DMS 273 (cell line): ENCODE results near the gene KLF1.
A peak's percentile ranks its signal among the peaks of the same experiment; 100 is the strongest.

ENCODE experiments used
- DNase-seq: peaks from one replicate; lab custom pipeline; 2025; ENCODE audit not compliant: unreplicated experiment; lab: John Stamatoyannopoulos, UW

KLF1 gene

GRCh38 chr19:12838886-12839756, 47.9 kb downstream of the KLF1 start:
- peak; percentile 42 for DNase-seq

DNA sequence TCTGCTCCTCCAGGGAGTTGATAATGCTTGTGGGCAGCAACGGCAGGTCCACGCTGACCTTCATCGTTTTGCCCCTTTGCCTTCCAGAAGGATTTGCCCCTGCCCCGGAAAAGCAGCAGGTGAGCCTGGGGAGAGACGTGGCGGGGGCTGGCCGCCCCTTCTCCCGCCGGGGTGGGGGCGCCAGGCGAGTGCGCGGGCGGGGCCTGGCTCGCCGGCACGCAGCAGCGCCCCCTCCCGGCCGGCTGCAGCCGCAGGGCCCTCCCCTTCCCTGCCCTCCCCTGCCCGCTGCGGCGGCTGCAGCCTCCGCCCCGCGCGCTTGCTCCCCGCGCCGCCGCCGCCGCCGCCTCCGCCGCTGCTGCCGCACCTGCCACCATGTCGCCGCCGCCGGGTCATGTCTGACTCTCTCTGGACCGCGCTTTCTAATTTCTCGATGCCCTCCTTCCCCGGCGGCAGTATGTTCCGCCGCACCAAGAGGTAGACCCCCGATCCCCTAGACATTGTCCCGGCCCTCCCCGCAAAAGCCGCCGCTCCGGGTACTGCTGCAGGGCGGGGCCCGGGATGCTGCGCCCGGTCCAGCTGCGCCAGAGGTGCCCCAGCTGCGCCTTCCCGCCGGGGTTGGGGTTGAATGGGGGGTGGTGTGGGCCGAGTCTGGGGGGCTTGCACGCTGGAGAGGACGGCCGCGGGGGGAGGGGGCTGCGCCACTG, 48.7 kb downstream of the KLF1 start, which contains the start of gene MAST1:
Gene MAST1 (plus strand): TSS at position 334 of the 704 bp plus-strand sequence. CDS start 58 bp downstream, at position 392.
- DNase-seq: peak; percentile 90

DNA sequence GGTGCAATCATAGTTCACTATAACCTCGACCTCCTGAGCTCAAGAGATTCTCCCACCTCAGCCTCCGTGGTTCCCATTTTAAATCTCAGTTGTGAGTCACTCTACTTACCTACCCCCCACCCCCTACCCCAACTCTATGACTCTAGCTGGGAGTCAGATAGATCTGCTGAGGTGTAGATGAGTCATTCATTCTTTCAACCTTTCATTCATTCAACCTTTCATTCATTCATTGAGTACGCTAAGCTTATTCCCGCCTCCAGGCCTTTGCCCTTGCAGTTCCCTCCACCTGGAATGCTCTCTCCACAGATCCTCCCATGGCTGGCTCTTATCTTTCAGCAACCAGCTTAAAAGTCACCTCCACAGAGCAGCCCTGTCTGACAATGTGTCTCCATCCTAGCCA, 49.8 kb downstream of the KLF1 start:
- DNase-seq: no peak

GRCh38 chr19:12836529-12836863, 50.5 kb downstream of the KLF1 start:
- no peak for DNase-seq

GRCh38 chr19:12834976-12835757, 51.8 kb downstream of the KLF1 start:
- peak; percentile 85 for DNase-seq

GRCh38 chr19:12834566-12834943, 52.4 kb downstream of the KLF1 start, which contains the start of gene RTBDN:
TSS of gene RTBDN (minus strand) at chr19:12834579. CDS start at chr19:12829979, 4,600 bp downstream.
- peak; percentile 64 for DNase-seq
